HG02943 (cell line): ENCODE data around the gene ZFP62.

Source experiments
- ATAC-seq: cut with Tn5 transposase; IDR thresholded peaks from one replicate; pipeline ENCODE4 v1.9.1; 2021; ENCODE audit warnings: mild to moderate bottlenecking, low read depth, moderate library complexity; ENCODE audit not compliant: unreplicated experiment

The ZFP62 gene

DNA sequence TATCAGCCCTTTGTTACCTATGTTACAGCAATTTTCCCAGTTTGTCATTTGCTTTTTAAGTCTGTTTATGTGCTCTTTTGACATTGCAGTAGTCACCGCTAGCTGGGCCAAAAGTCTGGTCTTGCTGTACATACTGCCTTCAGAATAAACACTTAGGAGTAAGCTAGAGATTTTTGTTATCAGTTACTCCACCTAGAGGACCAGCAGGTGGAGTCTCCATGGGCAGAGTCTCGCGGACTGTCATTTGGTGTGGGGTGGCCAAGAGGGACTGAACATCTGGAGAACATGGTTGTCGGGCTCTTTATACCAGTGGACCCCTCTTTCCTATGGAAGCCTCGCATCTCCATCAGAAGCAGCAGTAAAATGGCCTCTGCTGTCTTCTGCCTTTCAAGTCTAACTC is 47.7 kb downstream of the ZFP62 start:
- no peak for ATAC-seq

DNA sequence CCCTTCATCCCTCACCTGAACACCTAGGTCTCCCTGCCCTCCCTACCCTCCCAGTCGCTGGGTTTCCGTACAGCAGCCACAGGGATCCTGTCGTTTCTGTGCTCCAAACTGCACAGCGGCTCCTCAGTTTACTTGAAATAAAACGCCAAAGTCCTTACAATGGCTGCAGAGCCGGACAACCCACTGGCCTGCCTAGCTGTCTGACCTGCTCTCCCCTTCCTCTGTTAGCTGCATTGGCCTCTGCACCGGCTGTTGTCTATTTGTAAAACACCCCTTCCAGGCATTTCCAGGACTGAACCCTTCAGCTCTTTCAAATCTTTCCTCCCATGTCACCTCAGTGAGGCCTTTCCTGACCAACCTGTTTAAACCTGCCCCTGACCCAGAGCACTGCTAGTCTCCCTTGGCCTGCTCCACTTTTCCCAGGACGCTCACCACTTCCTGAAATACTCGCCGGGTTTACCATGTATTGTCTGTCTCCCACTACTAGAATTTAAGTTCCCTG is 49.4 kb downstream of the ZFP62 start:
- no peak for ATAC-seq

DNA sequence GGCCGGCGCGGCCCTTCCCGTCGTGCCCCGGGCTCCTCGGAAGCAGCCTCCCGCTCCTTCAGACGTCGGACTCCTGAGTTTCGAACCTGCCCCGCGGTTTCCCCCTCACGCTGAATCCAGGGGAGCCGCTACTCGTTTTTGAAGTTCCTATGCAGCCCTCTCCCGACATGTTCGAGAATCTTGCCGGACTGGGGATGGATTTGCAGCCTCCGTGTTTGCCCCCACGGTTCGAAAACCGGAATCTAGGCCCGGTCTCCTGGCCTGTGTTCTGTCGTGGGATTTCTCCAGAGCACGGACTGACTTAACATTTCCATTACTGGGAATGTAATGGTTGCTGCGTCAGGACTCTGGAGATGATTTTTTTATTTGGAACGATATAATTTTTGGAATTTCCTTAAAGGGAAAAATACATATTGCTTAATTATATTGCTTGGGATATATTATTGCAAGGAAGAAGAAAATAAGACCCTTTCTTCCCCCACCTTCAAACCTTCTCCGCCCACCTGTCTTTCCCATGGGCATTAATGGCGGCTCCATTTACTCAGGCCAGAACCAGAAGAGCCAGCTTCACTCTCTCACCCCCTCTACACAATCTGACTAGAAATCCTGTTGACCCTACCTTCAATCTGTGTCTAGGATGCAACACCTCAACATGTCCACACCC is 50.0 kb downstream of the ZFP62 start:
- no peak for ATAC-seq

DNA sequence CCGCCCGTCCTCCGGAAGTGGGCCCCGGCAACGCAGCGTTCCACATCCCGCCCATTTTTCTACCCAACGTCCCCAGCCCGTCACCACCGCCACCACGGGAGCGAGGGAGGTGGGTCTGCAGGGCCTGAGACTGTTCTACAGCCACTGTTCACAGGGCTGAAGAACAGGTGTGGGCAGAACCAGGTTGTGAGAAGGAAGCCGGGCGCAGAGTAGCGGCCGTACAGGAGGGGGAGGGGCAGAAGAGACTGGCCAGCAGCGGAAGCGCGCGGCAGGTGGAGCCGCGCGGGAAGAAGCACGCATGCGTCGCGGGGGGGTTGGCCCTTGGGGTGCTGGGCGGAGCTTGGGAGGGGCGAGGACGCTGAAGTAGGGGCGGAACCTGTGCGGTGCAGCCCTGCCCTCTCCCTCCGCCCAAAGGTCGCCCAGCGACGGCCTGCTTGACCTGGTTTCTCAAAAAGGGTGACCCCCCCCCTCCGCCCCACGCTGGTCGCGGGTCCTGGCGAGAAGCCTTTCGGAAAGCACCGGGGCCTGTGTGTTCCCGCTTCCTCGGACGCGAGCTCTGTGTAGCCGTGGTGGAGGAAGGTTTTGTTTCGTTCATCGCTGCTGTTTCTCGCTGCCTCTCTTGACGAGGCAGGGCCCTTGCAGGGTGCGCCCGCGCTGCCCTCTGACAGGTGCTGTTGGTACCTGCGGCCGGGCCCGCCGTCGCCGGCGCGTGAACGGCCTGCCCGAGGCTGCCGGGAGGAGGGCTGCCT is 50.7 kb downstream of the ZFP62 start:
- peak; percentile 57 for ATAC-seq

DNA sequence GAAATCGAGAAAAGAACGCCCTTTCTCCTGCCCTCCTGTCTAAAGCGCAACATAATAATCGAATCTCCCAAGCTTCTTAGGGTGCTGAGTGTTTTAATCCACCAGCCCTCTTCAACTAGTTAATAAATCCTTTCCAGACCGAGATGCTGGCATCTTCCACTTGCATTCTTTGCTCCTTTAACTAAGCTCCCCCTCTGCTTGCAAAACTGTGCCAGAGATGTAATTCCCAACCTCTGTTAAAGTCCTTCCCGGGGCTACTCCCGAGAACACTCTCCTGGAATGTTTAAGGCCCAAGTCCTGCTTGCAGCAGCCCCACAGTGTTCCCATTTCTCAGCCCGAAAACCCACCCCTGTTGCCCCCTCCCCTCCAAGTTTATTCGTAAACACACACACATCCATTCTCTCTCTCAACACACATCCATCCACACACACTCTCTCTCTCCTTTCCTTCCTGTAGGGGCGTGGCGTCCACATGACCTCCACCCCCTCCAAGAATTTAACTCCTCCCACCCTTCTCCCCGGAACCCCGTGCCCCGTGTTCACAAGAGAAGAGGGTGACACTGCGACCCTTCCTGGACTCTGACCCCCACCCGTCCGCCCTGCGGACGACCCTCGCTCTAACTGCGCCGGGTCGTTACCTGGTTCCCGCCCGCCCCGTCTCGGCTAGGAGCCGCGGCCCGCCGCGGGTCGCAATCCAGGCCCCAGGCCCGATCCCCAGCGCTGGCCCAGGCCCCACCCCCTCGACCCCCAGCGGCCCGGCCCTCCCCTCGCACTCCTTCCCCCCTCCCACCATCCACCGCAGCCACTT is 51.5 kb downstream of the ZFP62 start:
- ATAC-seq: peak; percentile 52

DNA sequence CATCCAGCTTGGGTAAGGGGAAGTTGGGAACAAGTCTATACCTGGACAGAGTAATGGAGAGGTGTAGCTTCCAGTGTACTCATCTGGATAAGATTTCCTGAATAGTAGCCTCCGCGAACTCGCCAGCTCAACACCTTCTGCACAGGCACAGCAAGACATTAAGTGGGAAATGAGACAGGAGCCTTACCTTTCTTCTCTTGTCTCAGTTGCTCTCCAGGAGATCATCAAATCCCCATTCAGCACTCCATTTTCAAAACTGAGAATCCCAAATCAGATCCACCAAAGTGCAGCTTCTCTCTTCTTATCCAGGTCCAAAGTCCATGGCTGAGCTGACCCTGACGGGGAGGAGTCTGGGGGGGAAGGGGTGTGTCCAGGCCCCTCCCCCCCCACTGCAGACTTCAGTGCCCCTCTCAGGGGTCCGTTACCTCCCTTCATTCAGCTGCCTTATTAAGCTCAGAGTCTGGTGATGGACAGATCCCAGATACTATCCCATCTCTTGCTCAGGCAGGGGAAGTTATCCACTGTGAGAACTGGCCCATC is 52.5 kb downstream of the ZFP62 start:
- no peak for ATAC-seq

DNA sequence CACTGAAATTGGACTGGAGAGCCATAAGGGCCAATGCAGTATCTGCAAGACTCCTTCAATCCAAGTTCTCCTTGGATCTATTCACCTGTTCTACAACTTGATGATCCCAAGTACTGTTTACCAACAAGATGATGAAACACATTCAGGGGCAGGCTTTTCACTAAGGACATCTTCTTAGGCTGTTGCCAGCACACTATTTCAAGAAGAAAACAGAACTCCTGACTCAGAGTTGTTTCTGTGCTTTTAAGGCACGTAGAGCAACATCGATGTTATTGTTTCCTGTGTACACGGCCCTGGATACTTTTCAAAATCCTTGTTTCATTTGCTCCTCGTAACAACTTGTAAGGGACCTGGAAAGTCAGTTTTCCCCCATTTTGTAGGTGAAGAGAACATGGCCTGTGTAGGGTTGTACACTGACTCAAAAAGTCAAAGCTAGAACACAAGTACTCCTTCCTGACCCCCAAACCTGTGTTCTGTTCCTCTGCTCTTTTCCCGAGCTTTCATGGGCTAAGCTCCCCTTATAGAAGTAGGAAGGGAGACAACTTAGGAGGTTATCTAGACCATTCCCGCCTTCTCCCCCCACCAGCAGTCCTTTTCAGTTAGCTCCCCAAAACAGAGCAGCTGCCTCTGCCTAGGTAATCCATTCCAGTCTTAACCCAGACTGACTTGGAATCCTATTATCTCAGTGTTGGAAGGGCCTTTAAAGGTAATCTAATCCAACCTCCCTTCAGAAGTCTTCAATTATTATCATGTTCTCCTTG is 53.2 kb downstream of the ZFP62 start:
- ATAC-seq: no peak

DNA sequence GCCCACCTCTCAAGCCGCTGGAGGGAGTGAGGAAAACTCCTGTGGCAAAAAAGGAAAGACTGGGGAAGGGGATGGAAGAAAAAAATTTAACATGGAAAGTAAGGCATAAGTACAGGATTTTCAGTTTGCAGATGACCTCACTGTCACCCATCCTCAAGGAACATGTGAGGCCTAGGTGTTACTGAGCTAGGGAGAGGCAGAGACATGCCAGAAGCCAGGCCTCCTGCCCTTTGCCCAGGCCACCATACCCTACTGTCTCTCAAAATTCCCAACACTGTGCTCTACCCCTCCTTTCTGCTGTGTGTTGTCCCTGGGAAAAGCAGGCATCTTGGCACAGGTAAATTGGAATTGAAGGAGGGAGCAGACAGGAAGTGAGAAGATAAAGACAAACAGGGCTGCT is 54.0 kb downstream of the ZFP62 start:
- no peak for ATAC-seq

DNA sequence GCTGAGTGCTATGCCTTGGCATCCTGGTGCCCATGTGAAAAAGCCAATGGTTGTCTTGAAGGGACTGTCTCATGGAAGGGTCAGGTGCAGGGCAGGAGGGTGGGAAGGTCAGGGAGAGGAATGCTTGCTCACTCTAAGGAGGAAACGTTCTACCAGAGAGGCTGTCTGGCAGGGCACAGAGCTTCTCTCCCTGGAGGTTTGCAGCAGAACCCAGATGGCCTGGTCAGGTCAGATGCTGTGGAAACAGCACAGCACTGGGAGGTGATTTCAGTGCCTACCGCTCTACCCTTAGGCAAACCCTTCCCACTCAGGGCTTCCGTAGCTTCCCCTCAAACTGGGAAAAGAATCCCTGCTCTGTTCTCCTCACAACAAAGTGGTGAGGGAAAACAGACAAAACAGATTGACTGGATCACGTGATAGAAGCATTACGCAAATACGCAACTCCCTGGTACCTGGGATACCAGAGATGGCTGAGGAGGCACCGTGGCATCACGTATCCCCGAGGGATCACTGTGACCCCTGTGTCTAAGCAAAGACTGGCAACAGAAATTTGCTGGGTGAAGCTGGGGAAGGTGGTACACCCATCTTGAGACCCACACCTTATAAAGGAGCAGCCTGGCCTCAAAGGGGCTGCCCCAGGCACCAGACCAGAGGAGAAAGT is 54.6 kb downstream of the ZFP62 start:
- ATAC-seq: no peak

DNA sequence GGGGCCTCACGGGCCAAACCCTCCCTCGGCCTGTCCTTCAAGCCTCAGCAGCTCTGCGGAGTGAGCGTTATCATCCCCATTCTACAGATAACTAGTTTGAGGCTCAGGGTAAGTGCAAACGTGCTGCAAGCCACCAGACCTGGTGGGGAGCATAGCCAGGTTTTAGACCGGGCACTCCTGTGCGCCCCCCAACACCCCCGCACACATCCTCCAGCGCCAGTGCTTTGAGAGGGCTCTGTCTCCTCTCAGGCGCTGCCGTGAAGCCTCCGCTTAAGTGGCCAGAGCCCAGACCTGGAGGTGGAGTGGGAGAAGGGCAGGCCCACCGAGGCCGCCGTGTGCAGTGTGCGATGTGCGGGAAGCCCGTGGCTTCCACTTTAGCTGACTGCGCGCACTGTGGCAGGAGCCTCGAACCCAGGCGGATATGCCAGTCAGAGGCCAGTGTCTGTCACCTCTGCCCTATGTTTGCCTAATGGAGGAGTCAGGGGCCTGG is 56.9 kb downstream of the ZFP62 start:
- peak; percentile 0 for ATAC-seq

DNA sequence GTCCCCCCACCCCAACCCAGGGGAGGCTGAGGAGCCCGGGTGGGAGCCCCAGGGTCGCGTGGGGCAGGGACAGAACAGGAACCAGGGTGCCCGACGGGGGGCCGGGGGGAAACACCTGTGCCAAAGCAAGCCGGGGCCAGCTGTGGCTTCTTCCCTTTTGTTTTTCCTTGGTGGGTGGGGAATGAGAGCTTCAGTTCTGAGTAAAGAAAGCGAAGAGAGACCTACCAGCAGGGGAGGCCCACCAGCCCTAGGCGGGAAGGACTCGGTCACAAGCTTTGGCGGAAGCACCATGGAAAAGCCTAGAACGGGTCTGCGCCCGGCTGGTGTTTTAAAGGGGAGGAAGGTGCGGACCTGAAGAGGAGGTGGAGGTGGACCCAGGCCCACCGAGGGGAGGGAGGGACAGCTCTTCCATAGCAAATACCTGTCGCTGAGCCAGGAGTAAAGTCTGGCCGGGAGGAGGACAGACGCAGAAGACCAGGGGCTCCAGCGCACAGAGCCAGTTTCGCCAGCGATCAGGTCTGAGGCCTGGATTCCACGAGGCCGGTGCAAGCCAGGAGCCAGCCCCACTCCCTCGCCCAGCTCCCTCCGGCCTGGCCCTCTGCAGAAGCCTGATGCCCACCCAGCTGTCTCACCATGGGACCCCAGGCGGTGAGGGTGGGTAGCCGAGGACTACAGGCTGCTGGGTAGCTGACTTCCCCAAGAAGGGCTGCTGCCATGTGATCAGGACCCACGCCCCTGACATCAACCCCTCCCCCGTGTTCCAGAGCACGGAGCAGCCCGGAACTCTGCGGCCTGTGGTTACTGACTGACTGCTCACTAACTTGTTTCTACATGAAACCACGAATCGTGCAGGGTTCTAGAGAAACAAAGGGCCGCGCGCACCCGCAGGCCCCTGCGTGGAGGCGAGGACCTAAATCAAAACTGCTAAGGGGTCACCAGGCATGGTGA is 57.6 kb downstream of the ZFP62 start:
- peak; percentile 54 for ATAC-seq

DNA sequence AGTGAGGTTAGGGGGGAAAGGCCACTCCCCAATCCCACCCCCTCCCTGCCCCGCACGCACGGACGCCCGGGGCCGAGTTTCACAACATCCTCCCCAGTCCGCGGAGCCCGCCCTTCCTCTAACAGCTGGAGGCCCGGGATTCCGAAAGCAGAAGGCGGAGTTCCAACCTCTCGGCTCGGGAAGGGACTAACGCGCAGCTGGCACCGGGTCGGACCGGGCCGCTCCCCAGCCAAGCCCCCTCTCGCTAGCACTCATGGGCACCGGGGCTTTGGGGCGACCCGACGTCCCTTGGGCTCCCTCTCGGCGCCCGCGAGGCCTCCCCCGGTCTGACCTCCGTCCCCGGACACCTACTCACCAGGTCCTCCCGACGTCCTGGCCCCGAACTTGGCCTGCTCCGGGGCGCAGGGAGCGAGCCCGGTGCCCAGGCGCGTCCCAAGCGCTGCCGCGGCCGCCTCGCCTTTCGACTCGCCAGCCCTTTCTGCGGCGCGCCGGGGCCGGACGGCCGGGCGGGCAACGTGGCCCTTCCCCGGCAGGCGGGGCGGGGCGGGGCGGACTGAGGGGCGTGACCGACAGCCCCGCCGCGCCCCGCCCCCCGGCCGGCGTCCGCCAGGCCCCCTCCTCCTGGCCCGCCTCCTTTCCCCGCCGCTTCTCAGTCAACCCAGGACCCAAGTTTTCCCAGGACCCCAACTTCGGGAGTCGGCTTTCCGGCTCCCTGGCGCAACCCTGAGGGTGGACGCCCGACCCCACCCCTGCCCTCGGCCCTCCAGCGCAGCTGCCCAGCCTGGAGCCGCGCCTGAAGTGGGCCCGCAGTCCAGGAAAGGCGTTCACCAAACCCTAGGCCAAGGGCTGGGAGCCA is 58.5 kb downstream of the ZFP62 start, which contains the start of gene MGAT1:
Gene MGAT1, minus strand, starts transcription at position 482 of the 856 bp plus-strand sequence. CDS start 9,835 bp downstream, outside the sequence.
- peak; percentile 43 for ATAC-seq

DNA sequence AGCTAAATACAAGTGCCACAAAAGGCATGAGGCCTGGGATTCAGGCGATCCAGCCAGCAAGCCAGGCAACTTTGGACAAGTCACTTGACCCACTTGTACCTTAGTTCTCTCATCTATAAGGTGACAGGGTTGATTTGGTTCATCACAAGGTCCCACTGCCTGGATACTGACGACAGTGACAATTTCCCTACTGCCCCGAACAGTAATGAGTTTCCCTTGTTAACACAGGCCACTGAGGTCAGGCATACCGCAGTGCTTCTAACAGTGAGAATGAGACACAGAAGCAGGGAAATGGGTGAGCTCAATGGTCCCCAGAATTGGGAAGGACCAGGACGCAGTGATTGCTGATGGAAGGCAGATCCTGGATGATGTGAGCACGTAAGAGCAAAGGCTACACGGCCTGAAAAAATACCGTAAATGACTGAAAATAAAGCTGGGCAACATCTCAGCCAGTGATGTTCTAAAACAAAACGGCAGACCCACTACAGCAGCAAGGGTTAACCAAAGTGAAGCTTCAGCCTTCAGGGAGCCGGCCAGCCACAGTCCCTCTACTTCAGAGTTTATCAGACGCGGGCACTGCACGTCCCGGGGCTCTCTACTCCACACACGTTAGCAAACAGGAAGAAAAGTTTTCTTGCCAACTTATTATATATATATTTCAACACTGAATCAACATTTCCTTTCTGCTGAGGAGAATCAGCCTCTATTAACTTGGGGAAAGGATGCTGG is 59.3 kb downstream of the ZFP62 start:
- no peak for ATAC-seq

DNA sequence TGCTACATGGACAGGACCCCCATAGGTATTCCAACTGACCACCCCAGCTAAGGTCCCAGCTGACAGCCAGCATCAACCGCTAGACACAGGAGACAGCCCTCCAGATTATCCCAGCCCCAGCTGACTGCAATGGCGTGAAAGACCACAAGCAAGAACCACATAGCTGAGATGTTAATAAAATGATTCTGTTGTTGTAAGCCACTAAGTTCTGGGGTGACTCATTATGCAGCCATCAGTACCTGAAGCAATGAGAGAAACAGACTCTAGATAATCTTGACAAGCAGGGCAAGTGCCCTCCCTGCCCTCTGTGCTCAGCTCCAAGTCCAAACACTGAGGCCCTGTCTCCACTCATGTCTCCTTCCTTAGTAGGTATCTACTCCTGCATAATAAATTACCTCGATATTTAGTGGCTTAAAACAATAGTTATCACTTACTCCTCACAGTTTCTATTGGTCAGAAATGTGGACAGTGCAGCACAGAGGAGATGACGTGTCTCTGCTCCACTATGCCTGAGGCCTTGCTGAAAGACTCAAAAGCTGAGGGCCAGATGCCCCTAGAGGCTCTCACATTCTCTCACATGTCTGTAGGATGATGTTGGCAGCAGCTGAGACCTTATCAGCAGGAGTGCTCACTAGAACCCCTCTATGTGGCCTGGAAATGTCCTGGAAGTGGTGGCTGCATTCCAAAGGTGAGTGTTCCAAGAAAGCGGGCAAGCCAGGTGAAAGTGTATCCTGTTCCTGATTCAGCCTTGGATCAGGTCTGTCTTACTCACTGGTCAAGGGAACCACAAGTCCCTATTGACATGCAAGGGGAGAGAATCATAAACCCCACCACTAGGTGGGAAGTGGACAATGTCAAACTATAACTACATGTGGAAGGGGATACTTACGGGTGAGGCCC is 60.9 kb downstream of the ZFP62 start:
- no peak for ATAC-seq

DNA sequence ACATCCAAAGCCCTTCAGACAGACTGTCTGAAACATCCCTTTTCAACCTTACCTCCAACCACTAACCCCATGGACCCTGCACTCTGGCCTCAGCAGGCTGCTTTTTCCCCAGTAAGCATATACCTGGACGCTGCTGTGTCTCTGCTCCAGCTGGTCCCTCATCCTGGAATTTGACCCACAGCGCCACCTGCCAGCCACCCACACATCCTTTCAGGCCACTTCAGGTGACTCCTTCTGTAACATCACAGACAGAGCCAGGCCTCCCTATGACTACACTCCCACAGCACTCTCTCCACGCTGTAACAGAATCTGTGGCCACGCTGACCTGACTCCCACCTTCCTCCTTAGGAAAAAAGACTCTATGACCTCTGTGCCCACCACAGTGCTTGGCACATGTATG is 61.9 kb downstream of the ZFP62 start:
- ATAC-seq: no peak

DNA sequence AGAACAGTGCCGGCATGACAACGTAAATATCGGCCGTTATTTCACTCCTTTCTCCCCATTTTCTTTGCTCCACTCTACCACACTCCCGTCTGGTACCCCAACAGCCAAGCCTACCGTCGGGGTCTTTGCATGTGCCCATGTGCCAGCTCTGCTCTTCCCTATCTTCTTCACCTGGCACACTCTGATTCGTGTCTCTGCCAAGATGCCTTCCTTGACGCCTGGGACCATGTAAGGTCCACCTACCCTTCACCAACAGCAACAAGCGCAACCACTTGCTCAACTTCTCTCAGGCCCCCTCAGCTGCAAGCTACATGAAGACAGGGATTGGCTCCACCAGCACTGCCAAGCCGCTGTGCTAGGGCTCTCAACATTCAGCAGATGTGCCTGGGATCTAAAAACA is 62.9 kb downstream of the ZFP62 start:
- ATAC-seq: no peak
